NOMO-1 treated with dmso at 0.1 percent for 144 hours (cell line): ENCODE results near the gene PI4KA.
A peak's percentile ranks its signal among the peaks of the same experiment; 100 is the strongest.
"Not testable (repeated sequence)": the region's sequence is repeated elsewhere in the genome, so short reads cannot be mapped to it uniquely, and the experiment has no call there.

Experiments
- DNase-seq: peaks from one replicate; lab custom pipeline; 2025; ENCODE audit not compliant: unreplicated experiment; lab: John Stamatoyannopoulos, UW

PI4KA gene

GRCh38 chr22:20702175-20702545, 156.5 kb downstream of the PI4KA start:
- not testable (repeated sequence) for DNase-seq

- DNase-seq, result not testable (repeated sequence)
These were observed 156.9 kb downstream of the PI4KA start for GRCh38 chr22:20701680-20702136.

GRCh38 chr22:20700347-20700746, 158.3 kb downstream of the PI4KA start:
- not testable (repeated sequence) for DNase-seq

GRCh38 chr22:20699856-20700255, 158.8 kb downstream of the PI4KA start:
- not testable (repeated sequence) for DNase-seq

GRCh38 chr22:20697481-20698113, 161.0 kb downstream of the PI4KA start:
- peak; percentile 63 for DNase-seq

DNA sequence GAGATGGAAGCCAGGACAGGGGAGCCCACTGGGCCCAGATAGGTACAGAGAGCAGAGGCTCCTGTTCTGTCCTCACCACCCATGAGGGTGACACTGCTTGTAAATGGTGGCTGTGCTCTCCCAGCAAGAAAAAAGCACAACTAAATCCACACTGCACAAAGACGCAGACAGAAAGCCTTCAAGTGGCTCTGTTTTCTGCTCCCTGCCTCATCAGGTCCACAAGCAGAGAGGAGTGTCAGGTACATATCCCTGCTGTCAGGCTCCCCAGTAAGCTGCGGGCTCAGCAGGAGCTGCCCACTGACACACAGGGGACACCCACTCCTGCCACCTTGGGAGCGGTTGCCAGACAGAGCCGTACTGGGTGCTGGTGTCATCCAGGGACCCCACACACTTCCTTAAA, 162.6 kb downstream of the PI4KA start:
- not testable (repeated sequence) for DNase-seq

DNA sequence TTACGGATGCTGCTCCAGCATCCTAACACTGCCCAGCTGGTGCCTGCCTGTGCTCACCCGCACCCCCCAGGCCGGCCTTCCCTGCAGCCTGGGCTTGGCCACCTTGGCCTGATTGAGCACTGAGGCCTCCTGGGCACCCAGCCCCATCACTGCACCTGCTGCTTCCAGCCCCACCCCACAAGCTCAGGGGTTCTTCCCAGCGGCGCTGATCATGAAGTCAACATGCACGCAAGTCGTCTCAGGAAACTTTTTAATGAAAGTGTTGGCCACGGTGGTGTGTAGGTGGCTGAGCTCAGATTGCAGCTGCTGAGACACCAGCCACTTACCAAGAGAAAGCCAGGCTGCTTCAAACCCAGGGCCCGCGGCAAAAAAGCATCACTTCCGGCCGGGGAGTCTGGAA, 163.4 kb downstream of the PI4KA start:
- DNase-seq, result not testable (repeated sequence)

GRCh38 chr22:20694256-20694655, 164.4 kb downstream of the PI4KA start:
- not testable (repeated sequence) for DNase-seq

DNA sequence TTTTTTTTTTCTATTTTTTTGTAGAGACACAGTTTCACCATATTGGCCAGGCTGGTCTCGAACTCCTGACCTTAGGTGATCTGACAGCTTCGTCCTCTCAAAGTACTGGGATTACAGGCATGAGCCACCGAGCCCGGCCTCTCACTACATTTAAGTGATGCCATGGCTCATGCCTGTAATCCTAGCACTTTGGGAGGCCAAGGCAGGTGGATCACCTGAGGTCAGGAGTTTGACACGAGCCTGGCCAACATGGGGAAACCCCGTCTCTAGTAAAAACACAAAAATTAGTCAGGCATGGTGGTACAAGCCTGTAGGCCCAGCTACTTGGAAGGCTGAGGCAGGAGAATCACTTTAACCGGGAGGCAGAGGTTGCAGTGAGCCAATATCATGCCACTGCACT, 165.7 kb downstream of the PI4KA start:
- not testable (repeated sequence) for DNase-seq

- not testable (repeated sequence) for DNase-seq
These were observed 167.9 kb downstream of the PI4KA start for GRCh38 chr22:20690586-20691317.

- DNase-seq, result not testable (repeated sequence)
These were observed 171.0 kb downstream of the PI4KA start for GRCh38 chr22:20687356-20688172.

DNA sequence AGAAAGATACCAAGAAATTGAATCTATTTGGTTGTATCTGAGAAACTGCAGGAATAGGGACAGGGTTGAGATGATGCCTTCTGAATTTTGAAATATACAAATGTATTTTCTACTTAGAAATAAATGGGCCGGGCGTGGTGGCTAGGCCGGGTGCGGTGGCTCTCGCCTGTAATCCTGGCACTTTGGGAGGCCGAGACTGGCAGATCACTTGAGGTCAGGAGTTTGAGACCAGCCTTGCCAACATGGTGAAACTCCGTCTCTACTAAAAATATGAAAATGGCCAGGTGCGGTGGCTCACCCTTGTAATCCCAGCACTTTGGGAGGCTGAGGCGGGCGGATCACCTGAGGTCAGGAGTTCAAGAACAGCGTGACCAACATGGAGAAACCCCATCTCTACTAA, 172.8 kb downstream of the PI4KA start:
- not testable (repeated sequence) for DNase-seq

- not testable (repeated sequence) for DNase-seq
These were observed 179.7 kb downstream of the PI4KA start for GRCh38 chr22:20678792-20679435.

DNA sequence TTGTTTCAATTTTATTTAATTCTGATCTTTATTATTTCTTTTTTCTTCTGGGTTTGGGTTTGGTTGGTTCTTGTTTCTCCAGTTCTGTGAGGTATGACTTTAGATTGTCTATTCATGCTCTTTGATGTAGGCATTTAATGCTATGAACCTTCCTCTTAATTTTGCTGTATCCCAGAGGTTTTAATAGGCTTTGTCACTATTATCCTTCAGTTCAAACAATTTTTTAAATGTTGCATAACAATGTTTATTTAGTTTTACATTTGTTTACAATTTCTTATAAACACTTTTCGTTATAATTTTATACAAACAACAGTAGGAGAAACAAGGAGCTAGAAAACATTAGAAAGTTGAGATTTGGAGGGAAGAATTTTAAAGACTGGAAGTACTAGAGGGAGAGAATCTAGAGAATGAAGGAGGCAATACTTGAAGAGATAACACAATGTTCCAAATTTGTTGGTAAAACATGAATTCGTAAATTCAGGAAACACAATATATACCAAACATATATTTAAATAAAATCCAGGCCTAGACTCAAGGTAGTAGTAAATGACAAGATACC, 180.8 kb downstream of the PI4KA start:
- DNase-seq, result no peak

DNA sequence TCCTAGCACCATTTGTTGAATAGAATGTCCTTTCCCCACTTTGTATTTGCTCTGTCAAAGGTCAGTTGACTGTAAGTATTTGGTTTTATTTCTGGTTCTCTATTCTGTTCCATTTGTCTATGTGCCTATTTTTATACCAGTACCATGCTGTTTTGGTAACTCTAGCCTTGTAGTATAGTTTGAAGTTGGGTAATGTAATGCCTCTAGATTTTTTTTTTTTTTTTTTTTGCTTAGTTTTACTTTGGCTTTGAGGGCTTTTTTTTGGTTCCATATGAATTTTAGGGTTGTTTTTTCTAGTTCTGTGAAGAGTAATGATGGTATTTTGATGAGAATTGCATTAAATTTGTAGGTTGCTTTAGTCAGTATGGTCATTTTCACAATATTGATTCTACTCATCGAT, 183.0 kb downstream of the PI4KA start:
- DNase-seq, result not testable (repeated sequence)

GRCh38 chr22:20674998-20675397, 183.6 kb downstream of the PI4KA start:
- no peak for DNase-seq

DNA sequence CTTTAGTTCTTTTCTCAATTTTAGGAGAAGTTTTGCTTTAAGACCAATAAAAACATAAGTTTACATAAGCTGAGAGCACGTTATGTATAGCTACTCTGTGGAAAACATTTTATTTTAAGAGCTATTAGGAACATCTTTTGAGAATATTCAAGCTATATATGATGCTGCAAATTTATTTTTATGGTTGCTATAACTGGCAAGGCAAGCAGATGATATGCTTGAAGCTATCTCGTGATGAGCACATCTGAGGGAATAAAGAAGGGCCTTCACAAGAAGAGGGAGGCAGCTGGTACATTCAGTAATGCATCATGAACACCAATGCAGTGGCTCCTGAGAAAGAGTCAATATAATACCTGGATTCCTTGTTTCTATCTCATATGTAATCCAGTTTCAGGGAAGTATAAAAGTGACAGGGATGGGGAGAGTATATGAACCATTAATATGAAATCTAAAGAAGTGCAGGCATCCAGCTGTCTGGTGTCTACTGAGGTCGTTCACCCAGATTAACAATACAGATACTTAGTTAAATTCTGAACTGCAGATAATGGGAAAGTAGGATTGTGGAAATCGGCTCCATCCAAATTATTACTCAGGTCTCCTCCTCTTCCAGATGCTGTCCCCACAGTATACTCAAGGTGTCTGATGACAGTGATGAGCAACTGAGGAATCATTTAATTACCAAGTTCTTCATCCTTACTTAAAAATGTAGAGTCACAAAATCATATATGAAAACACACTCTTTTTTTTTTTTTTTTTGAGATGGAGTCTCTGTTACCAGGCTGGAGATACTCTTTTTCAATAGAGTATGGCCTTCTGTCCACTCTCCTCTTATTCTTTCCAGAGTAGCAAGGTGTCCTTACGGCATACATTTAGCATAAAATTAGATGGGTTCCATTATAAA, 185.1 kb downstream of the PI4KA start:
- no peak for DNase-seq

DNA sequence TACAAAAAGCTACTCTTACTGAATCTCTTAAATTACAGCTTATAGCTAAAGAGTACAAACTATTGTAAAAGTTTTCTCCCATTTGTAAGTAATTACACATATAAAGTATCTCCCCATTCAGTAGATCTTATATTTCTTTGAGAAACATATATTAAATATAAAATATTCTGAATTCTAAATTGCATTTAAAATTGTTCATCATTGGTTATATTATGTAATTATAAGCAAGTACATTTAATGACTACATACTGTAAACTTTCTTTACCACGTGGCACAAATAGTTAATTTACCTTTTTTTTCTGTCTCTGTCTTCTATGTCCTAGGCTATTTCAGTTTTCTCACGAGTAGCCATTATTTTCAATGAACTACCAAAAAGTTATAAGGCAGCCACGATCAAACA, 185.9 kb downstream of the PI4KA start:
- no peak for DNase-seq

- no peak for DNase-seq
These were observed 186.6 kb downstream of the PI4KA start for GRCh38 chr22:20672082-20672424.
